ENCODE measurements around the gene CHD2.

The CHD2 gene

DNA sequence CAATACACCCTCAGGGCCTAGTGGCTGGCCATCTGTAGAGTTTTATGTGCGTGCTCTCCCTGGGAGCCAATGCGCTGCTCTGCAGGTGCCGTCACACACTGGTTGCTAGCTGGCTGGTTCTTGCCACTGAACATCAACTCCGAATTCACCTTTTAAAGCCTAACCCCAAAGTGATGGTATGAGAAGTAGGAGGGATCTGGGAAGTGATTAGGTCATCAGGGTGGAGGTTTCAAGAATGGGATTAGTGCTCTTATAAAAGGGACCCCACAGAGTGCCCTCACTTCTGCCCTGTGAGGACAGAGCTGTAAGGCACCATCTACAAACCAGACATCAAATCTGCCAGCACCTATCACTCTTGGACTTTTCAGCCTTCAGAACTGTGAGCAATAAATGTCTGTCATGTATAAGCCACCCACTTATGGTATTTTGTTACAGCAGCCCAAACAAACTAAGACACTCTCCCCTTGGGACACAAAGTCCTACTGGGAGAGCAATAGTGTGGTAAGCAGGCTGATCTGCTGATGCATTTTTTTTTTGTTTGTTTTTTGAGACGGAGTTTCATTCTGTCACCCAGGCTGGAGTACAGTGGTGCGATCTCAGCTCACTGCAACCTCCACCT is 168.6 kb downstream of the CHD2 start:
- no peak for DNase-seq (ENCODE audit: low spot score)

DNA sequence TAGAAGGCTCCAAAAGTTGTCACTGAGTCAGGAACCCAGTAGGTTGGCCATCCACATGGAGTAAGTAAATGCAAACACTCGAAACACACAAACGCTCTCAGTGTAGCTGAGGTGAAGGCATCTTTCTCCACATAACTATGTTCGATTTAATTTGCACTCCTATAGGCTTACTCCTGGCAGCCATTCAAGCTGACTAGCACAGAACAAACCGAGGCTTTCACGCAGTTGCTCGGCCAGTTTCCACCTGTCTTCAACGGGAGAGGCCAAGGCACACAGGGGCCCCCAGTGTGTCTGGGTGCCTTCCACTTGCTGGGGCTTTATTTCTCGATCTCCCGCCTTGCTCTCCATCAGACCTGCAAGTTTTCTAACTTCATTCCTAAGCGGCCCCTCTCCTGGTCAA is 170.0 kb downstream of the CHD2 start:
- no peak for DNase-seq (ENCODE audit: low spot score)

DNA sequence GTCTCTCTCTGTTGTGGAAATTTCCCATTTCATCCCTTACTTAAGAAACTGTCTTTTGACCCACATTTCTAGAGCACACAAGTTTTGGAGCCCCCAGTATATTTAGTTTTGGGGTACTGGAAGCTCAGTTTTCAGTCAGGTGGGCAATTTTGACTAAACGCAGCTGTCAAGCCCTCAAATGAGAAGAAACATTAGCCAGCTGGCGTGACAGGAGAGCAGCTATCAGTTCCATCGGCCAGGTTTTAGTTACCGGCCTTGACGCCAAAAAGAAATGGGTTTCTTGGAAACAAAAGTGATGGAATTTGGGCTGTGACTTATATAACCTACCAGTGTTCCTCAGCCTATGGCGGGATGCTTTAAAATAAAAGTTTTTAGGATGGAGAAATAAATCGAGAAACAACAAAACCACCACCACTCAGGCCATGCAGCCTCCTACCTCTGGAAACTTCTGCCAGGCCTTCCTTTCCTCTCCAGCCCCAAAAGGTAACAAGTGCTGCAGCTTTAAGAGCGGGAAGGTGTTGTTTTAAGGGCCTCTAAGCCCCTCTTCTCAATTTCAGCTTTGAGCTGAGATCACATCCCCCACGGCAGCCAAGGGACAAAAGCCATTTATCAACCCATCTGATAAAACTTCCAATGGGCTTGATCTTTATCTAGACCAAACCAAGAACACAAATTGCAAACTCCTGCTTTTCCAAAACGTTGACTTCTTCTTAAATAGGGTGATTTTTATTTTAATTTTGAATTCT is 170.6 kb downstream of the CHD2 start:
- DNase-seq (ENCODE audit: low spot score), result no peak

DNA sequence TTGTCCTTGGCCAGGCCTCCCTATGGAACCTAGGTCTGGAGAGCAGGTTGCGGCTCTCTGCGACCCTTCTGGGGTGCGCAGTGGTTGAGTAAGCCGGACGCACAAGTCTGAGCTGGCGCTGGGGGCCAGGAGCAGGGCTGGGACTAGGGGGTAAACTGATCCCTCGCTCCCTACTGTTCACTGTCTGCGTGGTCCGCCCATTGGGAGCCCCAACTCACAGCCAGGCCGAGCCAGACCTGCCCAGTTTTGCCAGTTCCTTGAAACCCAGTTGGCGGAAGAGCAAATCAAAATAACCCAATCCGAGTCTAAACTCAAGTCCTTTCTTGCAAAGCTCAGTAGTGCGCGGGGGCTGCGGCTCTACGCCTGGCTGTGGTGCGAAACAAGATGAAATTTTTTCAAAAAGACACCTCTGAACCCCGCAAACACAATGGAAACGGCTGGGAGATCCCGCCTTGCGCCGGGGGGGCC is 171.4 kb downstream of the CHD2 start:
- no peak for DNase-seq (ENCODE audit: low spot score)

DNA sequence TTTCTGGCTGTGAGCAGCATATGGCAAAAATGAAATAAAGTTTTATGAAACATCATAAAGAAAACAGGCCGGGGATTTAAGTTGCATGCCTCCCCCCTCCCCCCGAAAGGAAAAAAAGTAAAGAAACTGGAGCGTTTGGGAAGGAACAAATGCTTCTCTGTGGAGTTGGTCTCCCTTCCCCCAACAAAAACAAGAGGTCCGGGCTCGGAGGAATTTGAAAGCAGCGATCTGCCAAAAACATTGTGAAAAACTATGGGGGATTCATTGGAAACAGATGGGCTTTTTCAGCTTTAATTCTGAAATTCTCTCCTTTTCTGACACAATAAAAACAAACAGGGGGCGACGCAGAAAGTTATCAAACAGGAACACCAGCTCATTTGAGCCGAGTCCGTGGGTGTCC is 171.9 kb downstream of the CHD2 start:
- peak; percentile 80 for DNase-seq (ENCODE audit: low spot score)

DNA sequence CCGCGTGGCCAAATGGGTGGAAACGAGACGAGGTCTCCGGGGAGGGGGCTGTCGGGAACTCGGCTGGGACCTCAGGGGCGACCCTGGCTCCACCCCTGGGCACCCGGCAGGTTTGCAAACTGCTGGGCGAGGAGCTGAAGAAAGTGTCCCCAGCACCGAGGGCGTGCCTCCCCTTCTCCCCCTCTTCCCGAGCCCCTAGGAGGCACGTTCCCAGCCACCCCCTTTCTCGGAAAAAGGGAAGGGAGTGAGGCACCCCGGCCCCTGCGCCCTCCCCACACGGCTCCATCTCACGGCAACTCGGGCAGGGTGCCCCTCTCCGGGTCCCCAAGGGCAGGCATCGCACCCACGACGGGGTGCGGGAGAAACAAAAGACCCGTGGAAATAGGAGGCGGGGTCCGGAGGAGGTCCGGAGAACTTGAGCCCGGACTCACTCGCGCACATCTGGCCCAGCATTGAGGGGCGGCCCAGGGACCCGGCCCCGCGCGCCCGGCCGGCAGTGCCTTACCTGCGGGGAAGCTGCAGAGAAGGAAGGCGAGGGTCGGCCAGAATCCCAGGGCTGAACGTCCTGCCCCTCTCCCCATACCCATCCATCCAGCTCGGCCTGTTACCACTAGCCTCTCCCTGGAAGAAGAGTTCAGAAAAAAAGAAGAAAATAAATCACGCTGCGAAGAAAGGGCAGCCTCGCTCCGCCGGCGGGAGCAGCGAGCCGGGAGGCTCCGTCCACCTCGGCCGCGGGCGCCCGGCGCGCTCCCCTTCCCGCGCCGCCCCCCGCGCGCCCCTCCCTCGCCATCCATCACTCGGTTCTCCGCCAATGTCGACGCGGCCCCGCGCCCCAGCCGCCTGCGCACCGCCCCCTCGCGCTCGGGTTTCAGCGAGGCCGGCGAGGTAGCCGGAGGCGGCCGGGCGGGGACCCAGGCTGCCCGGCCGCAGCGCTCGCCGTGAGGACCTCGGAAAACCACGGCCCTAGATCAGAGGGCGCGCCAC is 172.6 kb downstream of the CHD2 start:
- DNase-seq (ENCODE audit: low spot score), result peak; percentile 93

DNA sequence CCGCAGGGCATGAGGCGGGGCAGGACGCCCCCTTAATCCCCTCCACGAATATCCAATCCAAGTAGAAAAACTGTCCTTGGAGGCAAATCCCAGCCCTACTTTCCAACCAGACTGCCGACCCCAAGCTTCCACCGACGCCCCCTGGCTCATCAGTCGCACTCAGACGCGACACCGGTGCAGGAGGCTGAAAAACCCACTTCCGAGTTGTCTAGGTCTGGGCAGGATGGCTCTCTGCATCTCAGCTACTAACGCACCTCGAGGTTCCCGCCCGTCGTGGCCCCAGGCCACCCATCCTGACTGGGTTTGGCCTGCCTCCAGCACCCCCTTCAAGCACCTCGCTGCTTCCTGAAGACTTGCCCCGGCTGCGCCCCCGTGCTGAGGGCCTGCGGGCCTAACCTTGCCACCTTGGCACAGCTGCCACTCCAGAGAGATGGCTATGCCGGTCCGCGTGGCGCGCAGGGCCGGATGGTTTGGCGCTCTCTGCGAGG is 173.4 kb downstream of the CHD2 start:
- no peak for DNase-seq (ENCODE audit: low spot score)

DNA sequence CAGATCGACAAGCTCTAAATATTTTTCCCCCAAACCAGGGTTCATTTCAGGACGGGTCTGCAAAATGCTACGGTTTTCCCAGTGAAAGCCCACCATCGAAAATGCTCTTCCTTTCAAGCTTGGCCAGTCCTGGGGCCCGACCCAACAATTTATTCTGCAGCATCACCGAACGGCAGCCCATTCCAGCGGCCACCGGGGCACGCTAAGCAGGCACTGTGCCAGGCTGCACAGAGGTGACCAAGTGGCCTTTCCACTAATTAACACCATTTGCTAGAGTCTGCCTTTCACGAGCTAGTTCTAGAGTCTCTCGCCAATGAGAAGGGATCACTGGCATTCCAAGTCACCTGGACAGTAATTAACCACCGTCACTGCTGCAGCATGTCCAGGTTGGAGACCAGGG is 174.5 kb downstream of the CHD2 start:
- no peak for DNase-seq (ENCODE audit: low spot score)

DNA sequence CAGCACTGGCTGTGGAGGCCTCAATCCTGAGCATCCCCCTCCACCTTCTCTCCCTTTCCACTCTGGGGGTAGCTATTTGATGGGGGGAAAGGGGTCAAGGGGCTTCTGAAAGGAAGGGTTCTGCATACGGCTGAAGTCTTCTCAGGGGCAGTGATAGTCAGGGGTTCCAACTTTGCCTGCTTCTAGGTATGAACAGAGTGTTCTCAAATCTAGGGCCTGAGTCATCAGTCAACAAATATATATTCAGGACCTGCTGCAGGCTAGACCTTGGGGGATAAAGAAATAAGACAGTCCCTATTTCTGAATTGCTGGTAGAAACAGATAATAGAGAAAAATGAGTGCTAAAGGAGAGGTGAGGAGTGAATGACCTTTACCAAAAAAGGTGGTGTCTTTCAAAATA is 176.1 kb downstream of the CHD2 start:
- no peak for DNase-seq (ENCODE audit: low spot score)

DNA sequence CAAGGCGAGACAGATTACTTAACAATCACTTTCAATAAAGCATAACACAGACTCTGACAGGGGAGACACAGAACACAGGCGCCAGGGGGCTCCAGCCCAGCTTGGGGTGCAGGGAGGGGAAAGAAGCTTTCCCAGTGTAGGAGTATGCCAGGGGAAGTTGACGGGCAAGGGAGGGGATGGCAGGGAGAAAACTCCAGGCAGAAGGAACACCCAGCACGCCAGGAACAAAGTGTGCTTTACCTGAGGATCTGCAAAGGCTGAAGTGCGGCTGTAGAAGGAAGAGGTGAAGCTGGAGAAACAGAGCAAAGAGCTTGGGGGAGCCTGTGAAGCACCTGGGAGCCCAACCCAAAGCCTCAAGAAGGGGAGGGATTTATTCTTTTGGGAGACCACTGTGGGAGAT is 176.8 kb downstream of the CHD2 start:
- no peak for DNase-seq (ENCODE audit: low spot score)
